Right renal cortex interstitium (tissue), 3 donors: ENCODE measurements around the gene SLC40A1. TPM values are rescaled to one million over a fixed set of nuclear protein-coding genes. Genes with fewer than 3 reads are reported as not detected.

Experiments used
- DNase-seq, 3 donors: peaks; one replicate each; pipeline ENCODE4 v3.0.0-alpha.2; 2013; ENCODE audit warnings: low read depth in 3 of 3, low spot score in 2 of 3
- polyA plus RNA-seq, 3 donors: library from polyadenylated mRNA; unstranded; fragments of 120-200 nt; gene quantifications; one replicate each; pipeline ENCODE4 v1.2.1, GENCODE V29; 2013; ENCODE audit not compliant: insufficient read length in 3 of 3

Gene SLC40A1
- polyA plus RNA-seq, 3 donors, result 128 to 143 (median 137) TPM

DNA sequence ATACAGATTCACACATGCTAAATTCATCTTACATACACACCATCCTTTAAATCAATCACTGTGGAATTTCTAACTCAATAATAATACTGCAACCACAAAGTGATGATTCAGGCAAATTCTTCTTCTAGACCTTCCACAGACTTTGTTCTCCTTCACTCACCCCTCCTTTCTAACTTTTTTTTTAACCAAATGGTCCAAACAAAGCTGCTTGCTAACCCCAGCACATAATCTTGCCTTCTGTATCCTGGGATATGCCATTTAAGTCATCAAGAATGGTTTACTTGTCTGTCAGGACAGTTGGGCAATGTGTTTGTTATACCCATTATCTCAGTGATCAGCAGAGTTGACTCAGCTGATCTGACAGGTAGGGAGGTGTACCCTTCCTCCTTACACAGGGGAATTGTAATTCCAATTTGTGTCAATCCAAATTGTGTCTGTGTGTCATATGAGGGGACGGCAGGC is 10.0 kb downstream of the SLC40A1 start:
- DNase-seq, result no peak

DNA sequence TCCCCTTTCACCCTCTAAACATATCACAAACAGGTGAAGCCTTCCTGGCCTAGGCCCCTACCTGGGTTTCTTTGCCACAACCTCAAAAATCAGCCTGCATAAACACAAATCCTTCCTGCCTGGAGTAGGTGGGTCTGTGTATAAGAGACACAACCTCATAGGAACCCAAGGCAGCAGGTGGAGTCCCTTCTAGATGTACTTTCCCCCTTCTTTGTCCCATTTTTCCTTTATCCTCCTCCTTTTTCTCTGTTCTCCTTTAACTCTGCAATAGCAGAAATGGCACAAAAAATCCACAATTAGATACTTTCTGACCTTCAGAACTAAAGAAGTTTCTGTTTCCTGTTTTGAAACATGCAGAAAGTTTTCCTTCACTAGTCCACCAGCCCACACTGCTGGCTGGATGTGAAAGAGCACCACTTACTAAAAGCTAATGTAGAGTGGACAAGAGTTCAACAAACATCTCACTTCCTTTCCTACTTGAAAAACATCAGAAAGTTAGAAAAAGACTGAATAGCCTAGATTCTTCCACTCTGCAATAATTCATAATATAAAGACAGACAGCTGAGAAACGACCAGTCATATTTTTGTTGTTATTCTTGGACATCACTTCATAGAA is 11.2 kb downstream of the SLC40A1 start:
- DNase-seq, result no peak

DNA sequence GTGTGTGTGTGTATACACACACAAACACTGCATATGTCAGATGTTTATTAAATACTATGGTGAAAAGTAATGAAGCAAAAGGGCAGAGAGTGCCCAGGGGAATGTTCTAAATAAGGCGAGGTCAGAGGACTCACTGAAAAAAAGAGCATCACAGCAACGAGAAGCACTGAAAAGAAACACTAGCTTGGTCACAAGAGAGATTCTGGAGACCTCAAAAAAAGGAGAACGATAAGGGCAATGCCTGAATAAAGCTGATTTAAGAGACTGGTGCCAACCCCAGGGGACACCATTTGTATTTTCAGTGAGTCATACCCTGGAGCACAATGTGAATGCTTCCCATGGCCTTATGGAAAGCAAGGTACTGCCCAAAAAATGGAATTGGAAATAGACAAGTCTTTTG is 14.5 kb downstream of the SLC40A1 start:
- no peak for DNase-seq

DNA sequence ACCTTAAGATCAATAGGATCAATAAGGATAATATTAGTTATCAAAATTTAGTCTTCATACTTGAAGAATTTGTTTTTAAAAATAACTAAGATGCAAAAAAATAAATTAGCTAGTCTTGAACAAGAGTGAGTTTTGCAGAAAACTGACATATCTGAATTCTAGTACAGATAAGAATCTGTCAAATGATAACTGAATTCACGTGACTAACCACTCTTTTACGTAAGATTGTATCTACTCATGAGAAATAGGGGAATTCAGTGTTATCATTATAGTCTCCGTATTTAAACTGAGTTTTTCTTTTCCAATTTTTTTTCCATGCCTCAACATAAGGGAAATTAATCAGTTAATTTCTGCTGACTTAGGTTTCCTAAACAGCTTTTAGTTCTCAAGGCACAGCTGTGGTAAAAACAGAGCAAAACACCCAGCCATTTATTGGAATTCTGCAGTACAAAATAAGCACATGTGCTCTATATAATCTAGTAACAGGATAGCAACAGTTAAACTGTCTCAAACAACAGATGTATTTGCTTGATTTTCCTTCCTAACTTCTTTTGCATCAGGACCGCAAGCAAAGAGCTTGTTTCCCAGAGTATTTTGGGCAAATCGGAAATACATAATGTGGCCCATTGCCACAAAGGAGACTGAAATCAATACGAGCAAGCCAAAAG is 19.1 kb downstream of the SLC40A1 start:
- DNase-seq, result no peak

DNA sequence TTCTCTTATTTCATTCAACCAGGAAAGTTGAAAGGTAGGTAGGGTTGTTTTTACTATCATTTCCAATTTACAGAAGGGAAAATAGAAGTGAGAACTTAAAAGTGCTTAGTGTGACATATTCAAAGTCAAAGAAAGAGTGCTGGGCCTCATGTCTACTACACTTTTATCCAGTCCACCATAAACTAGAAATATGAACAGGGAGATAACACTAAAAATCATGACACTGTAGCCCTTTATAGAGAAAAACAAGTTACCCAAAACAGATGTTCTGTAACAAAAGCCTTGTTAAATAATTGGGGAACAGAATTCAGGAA is 20.4 kb downstream of the SLC40A1 start:
- no peak for DNase-seq

DNA sequence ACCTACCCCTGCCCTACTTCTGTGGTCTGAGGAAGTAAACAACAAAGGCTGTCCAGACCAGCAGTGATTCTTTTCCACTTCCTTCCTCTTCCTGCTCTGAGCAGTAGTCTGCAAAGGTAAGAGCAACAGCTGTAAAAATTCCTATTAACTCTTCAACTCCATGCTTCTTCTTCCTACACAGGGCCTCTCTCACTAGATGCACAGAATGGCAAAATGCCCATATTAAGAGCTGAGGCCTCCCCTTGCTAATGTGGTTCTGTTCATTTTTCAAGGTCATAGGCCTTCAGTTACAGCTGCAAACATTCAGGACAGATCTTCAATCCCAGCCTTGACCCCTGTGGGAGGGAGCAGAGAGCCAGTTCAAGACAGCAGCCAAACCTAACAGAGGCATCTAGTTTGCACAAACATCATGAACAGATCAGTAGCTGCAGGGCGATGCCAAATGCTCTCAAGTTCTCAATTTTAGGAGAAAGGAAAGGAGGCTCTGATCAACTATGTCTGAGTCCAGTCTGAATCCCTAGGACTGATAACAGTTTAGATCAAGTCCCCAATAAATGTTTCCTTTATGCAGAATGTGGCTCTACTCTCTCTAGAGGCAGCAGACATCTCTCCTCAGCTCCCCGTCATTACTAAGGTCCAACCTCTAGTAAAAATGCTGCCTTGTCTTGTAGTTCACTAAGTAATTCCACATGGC is 20.9 kb downstream of the SLC40A1 start:
- no peak for DNase-seq

DNA sequence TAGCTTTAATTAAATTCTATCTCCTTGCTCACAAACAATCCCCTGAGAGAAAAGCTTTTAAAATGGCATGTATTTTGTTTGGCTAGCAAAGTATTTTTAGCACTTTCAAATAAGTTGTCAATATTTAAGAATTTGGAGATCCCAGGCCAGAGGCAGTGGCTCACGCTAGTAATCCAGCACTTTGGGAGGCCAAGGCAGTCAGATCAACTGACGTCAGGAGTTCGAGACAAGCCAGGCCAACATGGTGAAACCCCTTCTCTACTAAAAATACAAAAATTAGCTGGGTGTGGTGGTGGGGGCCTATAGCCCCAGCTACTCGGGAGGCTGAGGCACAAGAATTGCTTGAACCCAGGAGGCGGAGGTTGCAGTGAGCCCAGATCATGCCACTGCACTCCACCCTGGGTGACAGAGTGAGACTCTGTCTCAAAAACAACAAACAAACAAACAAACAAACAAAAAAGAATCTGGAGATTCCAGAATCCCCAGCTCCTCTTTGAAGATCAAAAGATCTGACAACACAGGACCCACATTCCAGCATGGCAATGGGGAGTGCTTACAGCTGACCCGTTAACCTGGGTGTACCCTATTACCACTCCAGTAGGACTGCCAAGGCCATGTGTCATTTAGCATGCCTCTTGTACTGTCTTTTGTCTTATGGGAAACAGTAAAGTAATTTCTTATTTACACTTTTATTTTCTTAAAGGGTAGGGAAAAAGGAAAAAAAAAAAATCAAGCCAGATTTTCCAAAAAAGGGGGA is 21.9 kb downstream of the SLC40A1 start:
- no peak for DNase-seq

DNA sequence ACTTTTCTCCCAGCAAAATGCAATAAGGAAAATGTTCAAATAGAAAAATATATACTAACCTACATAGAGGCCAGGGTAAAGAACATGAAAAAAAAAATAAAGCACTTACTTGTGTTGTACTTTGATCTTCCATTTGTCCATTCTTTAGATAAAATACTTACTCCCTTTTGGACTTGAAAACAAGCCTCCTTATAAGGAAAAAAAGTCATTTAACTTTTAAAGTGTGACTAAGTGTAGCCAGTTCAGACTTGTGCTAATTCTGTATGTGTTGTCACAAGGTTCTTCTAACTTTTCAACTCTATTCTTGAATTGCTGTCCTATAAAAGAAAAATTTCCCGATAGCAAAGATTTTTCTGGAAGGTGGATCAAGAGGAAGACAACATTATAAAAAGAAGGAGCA is 23.2 kb downstream of the SLC40A1 start:
- no peak for DNase-seq

DNA sequence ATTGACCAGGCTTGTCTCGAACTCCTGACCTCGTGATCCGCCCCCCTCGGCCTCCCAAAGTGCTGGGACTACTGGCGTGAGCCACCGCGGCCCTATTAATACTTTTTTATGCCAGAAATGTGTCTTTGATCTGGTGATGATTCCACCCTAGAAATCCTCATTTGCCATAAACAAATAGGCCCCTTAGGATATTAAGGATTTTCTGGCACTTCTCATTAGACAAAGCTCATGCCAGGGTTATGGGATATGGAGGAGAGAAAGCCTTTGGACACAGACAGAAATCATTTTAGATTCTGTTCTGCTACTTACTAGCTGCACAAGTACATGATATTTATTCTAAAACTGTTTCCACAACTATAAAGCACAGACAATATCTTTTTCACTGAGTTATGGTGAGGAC is 24.1 kb downstream of the SLC40A1 start:
- no peak for DNase-seq

DNA sequence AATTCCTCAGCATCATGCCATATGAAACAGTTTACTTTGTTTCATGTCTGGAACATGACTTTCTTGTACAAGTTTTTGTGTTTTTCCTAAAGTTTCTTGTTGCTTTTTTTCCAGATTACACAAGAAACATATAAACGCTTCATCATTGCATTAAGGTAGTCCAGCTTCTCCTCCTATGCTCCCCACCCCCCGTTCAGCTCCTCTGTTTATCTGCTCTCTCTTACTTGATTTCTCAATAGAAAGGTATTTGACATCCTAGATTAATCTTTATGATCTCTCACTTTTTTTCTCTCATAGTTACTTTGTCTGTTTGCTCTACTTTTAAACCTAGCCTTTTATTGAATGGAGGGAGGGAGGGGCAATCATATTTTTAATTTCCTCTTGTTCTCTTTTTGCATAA is 25.4 kb downstream of the SLC40A1 start:
- no peak for DNase-seq

DNA sequence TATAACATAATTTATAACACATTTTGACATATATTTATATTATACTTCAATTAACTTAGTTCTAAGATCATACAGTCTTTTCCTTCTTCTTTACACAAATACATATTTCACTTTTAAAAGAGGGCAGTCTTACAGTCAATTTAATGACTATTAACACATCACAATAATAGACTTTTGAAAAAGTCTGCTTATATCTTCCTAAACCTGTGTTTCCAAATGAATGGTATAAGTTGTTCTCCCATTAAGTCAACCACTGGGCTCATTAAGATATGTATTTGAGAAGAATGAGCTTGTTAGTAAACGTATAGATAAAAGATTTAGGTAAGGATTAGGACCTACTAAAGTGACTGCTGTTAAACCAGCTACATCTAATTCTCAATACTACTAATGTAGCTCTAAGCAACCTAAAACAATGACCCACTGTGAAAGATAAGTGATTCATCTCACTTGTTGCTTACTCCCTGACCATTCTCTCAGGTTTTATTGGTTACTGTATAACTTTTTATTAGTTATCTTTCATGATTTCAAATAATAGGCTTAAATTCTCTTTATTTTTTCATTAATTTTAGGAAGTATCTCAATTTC is 27.0 kb downstream of the SLC40A1 start:
- DNase-seq, result no peak

DNA sequence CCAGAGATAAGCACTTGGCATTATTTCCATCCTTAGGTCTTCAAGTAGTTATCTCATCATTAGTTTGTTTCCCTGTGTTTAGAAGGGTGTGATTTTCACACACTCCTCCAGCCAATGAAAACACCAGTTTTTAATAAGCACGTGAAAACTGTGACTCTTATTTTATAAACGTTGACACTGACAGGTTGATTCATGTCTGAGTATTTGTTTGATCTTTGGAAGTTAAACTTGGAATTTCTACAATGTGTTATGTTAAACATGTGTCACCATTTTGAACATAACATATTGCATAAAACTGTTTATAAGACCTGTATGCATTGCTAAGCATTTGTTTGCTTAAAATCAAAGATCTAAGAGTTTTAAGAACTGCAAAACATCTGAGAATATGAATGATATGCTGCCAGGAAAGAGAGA is 27.6 kb downstream of the SLC40A1 start:
- DNase-seq, result no peak

DNA sequence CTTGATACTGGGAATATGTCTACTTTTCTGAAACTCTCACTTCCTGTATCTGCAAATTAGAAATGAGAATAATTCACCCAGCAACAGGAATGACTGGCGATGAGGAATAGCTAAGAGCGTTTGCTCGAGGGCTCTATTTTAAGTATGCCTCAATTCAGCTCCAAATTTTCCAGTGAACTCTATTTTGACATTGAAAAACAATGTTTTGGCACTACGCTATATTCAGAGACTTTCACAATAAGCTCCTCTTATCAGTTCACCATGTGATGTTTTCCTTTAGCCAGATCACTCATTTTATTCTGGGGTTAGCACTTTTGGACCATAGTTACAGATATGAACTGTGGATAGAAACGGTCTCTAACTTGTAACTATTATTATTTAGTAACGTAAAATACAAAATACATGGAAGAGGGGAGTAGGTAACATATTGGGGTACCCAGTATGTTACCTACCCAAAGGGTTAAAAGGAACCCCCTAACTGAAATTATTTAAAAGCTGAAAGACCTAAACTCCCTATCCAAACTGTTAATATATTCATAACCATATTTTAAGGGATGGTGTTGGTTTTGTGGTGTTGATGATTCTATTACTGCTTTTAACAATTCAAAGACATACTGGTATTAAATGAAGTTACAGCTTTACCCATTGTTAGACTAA is 28.1 kb downstream of the SLC40A1 start:
- DNase-seq, result no peak

DNA sequence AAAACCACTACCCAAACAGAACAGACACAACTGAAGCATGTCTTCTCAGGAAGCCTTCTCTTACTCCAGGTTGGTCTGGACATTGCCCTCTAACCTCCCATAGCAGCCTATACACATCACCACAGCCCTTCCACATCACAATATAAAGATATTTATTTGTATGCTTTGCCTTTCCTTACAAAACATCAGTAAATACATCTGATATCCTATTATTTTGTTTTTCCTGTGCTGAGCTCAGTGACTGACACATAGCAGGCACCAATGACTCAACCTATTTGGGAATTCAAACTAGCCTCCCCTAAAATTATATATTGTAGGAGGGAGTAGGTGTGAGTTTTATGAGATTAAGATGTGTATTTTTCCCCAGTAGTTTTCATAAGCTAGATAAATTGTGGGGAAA is 28.8 kb downstream of the SLC40A1 start:
- DNase-seq, result no peak

DNA sequence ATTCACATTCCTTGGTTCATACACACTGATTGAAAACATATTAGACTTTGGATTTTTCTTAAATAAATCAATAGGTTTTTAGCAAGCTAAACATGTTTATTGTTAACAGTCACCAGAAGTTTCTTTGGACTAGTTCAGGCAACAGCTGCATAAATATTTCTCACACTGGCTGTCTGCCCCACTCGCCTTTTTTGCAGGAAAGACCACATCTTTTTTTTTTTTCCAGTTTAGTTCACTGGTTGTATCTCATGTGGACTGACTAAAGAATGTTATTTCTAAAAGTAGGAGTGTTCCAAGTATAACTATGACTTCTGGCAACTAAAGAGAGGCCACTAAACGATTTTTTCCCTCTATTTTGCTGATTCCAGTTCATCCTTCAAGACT is 31.1 kb downstream of the SLC40A1 start:
- no peak for DNase-seq

DNA sequence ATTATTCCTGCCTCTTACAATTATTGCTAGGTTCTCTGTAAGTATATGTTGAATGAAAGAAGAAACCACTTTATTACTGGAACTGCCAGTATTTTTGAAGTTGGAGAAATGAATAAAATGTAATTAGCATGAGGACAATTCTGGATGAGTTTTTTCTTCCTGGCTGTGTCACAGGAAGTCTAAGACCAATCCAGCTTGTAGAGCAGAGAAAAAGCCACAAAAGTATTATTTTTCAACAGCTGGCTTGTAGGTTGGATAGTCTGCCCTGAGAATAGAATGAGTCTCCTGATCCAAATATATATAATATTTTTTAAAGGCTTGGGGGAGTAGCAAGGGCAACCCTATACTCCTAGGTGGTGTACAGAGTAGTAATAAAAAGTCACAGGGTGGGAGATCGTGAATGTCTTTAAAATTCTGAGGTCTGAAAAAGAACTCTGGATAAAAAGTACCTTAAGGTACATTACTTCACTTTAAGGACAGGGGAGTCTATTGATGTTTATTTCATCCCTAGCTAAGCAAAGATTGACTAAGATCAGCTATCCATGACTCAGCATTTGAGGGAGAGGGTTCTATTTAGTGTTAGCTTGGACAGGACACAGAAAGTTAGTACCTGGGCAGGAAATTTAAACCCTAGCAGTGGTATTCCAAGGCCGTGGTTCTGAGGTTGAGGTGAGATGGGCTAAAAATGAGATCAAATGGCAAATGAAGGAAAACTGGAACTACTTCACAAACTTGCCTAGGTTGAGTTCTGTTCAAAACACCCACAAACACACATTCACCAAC is 31.7 kb downstream of the SLC40A1 start:
- DNase-seq, result no peak

DNA sequence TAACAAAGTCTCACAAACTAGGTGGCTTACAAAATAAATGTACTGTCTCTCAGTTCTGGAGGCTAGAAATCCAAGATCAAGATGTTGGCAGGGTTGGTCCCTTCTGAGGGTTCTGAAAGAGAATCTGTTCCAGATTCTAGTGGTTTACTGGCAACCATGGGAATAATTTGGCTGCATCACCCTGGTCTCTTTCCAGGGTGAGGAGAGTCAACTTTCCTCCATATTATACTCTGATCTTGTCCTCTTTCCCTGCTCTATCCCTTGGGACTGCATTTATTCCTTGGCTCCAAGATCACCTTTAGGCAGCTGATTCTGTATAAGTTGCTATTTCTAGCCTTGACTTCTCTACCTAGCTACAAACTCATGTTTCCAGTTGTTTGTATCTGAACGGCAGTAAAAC is 35.2 kb downstream of the SLC40A1 start:
- DNase-seq, result no peak

DNA sequence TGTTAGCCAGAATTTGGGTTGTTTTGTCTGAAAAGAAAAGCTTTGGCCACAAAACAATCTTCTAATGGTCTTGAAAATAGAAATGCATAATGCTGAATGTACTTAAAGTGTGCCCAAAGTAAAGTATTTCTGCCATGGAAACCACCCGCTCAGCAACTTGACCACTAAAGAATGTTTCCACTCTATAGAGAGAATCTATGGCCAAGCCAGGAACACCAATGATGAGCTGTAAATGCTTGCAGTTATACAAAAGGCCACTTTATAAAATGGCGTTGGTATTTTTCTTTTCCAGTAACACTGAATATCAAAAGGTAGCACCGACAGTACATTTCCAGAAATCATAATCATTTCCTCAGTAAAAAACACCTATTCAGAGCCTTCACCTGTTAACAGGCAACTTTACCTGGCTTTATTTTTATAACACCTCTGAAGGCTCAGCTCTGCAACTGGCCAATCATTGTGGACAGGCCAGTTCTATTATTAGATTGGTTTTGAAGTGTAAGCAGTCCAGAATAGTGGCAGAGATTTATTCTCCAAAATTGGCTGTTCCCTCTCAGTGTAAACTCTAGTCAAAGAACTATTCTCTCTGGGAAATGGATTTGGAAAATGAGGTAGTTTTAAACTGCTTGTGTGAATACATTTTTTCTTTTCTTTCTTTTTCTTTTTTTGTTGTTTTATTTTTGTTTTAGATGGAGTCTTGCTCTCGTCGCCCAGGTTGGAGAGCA is 36.1 kb downstream of the SLC40A1 start:
- DNase-seq, result no peak

DNA sequence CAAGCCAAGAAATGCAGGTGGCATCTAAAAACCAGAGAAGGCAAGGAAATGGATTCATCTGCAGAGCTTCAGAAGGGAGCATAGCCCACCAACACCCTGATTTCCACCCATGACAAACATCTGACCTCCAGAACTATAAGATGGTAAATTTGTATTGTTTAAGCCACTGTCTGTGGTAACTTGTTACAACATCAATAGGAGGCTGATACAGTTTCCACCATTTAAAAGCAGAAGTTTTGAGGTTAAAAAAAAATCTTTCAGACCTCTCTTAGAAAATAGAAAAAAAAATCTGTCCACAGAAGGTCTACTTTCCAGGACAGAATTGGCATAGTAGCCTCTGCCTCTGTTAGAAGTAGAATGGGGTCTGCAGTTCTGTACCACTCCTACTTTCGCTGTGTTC is 37.2 kb downstream of the SLC40A1 start:
- no peak for DNase-seq
